ENCODE data around the gene RSPO4. TPM values are rescaled to one million over a fixed set of nuclear protein-coding genes. Genes with fewer than 3 reads are reported as not detected.
"Not testable (repeated sequence)": the region's sequence is repeated elsewhere in the genome, so short reads cannot be mapped to it uniquely, and the experiment has no call there.

RSPO4 gene
- total RNA-seq, 2 experiments from 2014 or later = 0.14 to 0.25 TPM

DNA sequence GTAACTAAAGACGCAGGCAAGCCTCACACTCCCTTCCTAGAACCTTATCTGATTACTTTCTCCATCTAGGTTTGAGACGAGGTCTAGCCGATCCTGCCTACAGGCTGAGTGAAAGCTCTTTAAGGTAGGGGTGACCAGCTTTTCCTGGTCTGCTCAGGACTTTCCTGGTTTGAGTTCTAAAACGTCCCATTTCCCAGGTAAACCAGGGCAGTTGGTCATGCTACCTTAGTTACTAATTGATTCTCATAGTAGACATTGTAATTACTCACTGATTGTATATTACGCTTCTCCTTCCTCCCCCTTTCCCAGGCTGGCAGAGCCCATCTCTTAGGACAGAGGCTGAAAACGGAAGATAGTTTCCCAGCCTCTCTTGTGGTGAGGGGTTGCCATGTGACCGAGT lies 27.9 kb upstream of the RSPO4 start:
- H3K4me3 Mint-ChIP-seq = no peak overlapping the region
- TF ChIP-seq CTCF (IDR thresholded peaks at IDR 0.05) = no peak
- CTCF ChIA-PET = no interaction called here

DNA sequence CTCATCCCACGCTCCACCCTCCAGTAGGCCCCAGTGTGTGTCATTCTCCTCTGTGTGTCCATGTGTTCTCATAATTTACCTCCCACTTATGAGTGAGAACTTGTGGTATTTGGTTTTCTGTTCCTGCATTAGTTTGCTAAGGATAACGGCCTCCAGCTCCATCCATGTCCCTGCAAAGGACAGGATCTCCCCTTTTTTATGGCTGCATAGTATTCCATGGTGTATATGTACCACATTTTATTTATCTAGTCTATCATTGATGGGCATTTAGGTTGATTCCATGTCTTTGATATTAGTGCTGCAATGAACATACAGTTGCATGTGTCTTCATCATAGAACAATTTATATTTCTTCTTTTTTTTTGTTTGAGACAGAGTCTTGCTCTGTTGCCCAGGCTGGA lies 24.1 kb upstream of the RSPO4 start:
- H3K4me3 ChIP-seq (ENCODE audit: low read length); H3K4me3 Mint-ChIP-seq; H3K27ac ChIP-seq (ENCODE audit: low read depth in 1 of 2, low read length in 2 of 2); H3K4me1 ChIP-seq (ENCODE audit: insufficient read depth, low read length); H3K36me3 Mint-ChIP-seq (ENCODE audit: low read depth); CTCF ChIA-PET; DNase-seq; H3K4me1 Mint-ChIP-seq (ENCODE audit: low read depth); H3K27ac Mint-ChIP-seq; H3K9me3 Mint-ChIP-seq; ATAC-seq (ENCODE audit: poor library complexity); intact Hi-C loops (cut with DNase I, micrococcal nuclease); POLR2A ChIA-PET; H3K36me3 ChIP-seq (ENCODE audit: insufficient read depth, low read length); H3K9me3 ChIP-seq (ENCODE audit: control insufficient read depth in 1 of 2, insufficient read depth in 1 of 2, low read length in 2 of 2): not testable (repeated sequence)
- H3K27me3 Mint-ChIP-seq = peaks cover 12% of the 10 kb centered on the region
- peaks cover 0 to 10% of the 10 kb centered on the region in 2 experiments for H3K27me3 ChIP-seq (ENCODE audit: control insufficient read depth in 1 of 2, insufficient read depth in 2 of 2, low read length in 2 of 2)

More for the DNA sequence above, 27.9 kb upstream of the RSPO4 start:
- H3K9me3 ChIP-seq (ENCODE audit: control insufficient read depth in 1 of 2, insufficient read depth in 1 of 2, low read length in 2 of 2) = no peaks in the 10 kb centered on the region
- no peak overlapping the region for H3K27ac ChIP-seq (ENCODE audit: low read depth in 1 of 2, low read length in 2 of 2)
- Mint-ChIP-seq H3K27ac (no peak overlapping the region), H3K9me3 (no peaks in the 10 kb centered on the region), H3K27me3 (peaks cover 32% of the 10 kb centered on the region), H3K4me1 (ENCODE audit: low read depth) (no peaks in the 10 kb centered on the region), H3K36me3 (ENCODE audit: low read depth) (no peaks in the 10 kb centered on the region)
- no peaks in the 10 kb centered on the region for H3K36me3 ChIP-seq (ENCODE audit: insufficient read depth, low read length)
- H3K4me3 ChIP-seq (ENCODE audit: low read length) = no peak overlapping the region
- no peaks in the 10 kb centered on the region for H3K4me1 ChIP-seq (ENCODE audit: insufficient read depth, low read length)
- no peak for DNase-seq
- H3K27me3 ChIP-seq (ENCODE audit: control insufficient read depth in 1 of 2, insufficient read depth in 2 of 2, low read length in 2 of 2) = peaks cover 0 to 10% of the 10 kb centered on the region in 2 experiments
- intact Hi-C loops (cut with DNase I, micrococcal nuclease) = no loop called here
- ATAC-seq (ENCODE audit: poor library complexity) = no peak
- POLR2A ChIA-PET = no interaction called here

GRCh38 chr20:1022871-1023270 lies 20.8 kb upstream of the RSPO4 start:
- CTCF ChIA-PET = no interaction called here
- intact Hi-C loops (cut with DNase I, micrococcal nuclease) = no loop called here
- Mint-ChIP-seq H3K27ac (no peak overlapping the region), H3K4me3 (no peak overlapping the region), H3K36me3 (ENCODE audit: low read depth) (no peaks in the 10 kb centered on the region), H3K4me1 (ENCODE audit: low read depth) (no peaks in the 10 kb centered on the region), H3K27me3 (peaks cover 9% of the 10 kb centered on the region), H3K9me3 (no peaks in the 10 kb centered on the region)
- Histone ChIP-seq H3K9me3 (ENCODE audit: control insufficient read depth in 1 of 2, insufficient read depth in 1 of 2, low read length in 2 of 2) (no peaks in the 10 kb centered on the region), H3K27me3 (ENCODE audit: control insufficient read depth in 1 of 2, insufficient read depth in 2 of 2, low read length in 2 of 2) (no peaks in the 10 kb centered on the region), H3K4me3 (ENCODE audit: low read length) (no peak overlapping the region), H3K36me3 (ENCODE audit: insufficient read depth, low read length) (no peaks in the 10 kb centered on the region), H3K4me1 (ENCODE audit: insufficient read depth, low read length) (no peaks in the 10 kb centered on the region), H3K27ac (ENCODE audit: low read depth in 1 of 2, low read length in 2 of 2) (no peak overlapping the region)
- ATAC-seq (ENCODE audit: poor library complexity) (no peak), DNase-seq (no peak)
- POLR2A ChIA-PET = no interaction called here
- TF ChIP-seq CTCF (IDR thresholded peaks at IDR 0.05) = no peak

DNA sequence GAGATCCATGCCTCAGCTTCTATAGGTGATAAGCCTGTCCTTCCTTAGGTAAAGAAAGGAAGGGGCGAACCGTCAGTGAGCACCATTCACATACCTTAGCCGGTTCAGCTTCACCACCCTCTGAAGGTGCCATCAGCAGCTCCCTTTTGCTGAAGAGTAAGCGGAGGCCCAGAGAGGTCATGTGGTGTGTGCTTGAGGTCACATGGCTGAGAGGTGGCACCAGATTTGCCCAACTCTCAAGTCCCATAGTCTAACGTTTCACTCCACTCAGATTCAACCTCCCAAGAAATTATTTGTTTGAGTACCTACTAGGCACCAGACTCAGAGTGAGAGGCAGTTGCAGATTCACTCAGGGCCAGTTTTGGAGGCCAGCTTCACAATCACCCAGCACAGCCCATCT lies 18.5 kb upstream of the RSPO4 start:
- no peaks in the 10 kb centered on the region for H3K36me3 Mint-ChIP-seq (ENCODE audit: low read depth)
- Histone ChIP-seq H3K9me3 (ENCODE audit: control insufficient read depth in 1 of 2, insufficient read depth in 1 of 2, low read length in 2 of 2) (no peaks in the 10 kb centered on the region), H3K4me3 (ENCODE audit: low read length) (no peak overlapping the region), H3K27ac (ENCODE audit: low read depth in 1 of 2, low read length in 2 of 2) (no peak overlapping the region), H3K27me3 (ENCODE audit: control insufficient read depth in 1 of 2, insufficient read depth in 2 of 2, low read length in 2 of 2) (no peaks in the 10 kb centered on the region), H3K36me3 (ENCODE audit: insufficient read depth, low read length) (no peaks in the 10 kb centered on the region), H3K4me1 (ENCODE audit: insufficient read depth, low read length) (no peaks in the 10 kb centered on the region)
- CTCF ChIA-PET = no interaction called here
- H3K27me3 Mint-ChIP-seq = peaks cover 9% of the 10 kb centered on the region
- intact Hi-C loops (cut with DNase I, micrococcal nuclease) = no loop called here
- H3K4me3 Mint-ChIP-seq = no peak overlapping the region
- ATAC-seq (ENCODE audit: poor library complexity) = no peak
- H3K9me3 Mint-ChIP-seq = no peaks in the 10 kb centered on the region
- POLR2A ChIA-PET = no interaction called here
- no peak for TF ChIP-seq CTCF (IDR thresholded peaks at IDR 0.05)
- H3K27ac Mint-ChIP-seq = no peak overlapping the region
- H3K4me1 Mint-ChIP-seq (ENCODE audit: low read depth) = no peaks in the 10 kb centered on the region
- DNase-seq = no peak
